ENCODE measurements around the gene HBA2.
"Not testable (repeated sequence)": the region's sequence is repeated elsewhere in the genome, so short reads cannot be mapped to it uniquely, and the experiment has no call there.

Gene HBA2

DNA sequence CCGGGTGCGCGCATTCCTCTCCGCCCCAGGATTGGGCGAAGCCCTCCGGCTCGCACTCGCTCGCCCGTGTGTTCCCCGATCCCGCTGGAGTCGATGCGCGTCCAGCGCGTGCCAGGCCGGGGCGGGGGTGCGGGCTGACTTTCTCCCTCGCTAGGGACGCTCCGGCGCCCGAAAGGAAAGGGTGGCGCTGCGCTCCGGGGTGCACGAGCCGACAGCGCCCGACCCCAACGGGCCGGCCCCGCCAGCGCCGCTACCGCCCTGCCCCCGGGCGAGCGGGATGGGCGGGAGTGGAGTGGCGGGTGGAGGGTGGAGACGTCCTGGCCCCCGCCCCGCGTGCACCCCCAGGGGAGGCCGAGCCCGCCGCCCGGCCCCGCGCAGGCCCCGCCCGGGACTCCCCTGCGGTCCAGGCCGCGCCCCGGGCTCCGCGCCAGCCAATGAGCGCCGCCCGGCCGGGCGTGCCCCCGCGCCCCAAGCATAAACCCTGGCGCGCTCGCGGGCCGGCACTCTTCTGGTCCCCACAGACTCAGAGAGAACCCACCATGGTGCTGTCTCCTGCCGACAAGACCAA lies at the start of gene HBA2:
Gene HBA2, plus strand, starts transcription at position 503 of the 568 bp plus-strand sequence. Its CDS starts 37 bp downstream, at position 540.
- not testable (repeated sequence) for DNase-seq (ENCODE audit: low read depth, low spot score)

- not testable (repeated sequence) for DNase-seq (ENCODE audit: low read depth, low spot score)
Observed at GRCh38 chr16:123558-124350, 48.9 kb upstream of the HBA2 start.

GRCh38 chr16:125011-125410 lies 47.7 kb upstream of the HBA2 start:
- no peak for DNase-seq (ENCODE audit: low read depth, low spot score)

DNA sequence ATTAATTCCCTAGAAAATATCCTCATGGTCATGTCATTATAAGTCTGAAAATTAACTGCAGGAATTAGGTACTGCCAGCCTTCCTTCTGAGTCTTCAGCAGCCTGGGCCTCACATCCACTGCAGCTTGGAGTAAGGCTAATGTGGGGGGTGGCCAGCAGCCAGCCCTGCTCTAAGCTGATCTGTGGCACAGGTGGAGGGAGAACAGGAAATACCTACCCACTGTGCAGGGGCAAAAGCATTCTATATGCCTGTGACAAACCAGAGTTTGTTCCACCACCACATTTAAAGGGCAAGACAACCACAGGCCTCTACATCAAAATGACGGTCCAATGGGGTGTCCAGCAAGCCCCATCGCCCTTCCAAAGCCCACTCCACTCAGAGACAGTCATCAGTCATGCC lies 43.6 kb upstream of the HBA2 start:
- no peak for DNase-seq (ENCODE audit: low read depth, low spot score)

DNA sequence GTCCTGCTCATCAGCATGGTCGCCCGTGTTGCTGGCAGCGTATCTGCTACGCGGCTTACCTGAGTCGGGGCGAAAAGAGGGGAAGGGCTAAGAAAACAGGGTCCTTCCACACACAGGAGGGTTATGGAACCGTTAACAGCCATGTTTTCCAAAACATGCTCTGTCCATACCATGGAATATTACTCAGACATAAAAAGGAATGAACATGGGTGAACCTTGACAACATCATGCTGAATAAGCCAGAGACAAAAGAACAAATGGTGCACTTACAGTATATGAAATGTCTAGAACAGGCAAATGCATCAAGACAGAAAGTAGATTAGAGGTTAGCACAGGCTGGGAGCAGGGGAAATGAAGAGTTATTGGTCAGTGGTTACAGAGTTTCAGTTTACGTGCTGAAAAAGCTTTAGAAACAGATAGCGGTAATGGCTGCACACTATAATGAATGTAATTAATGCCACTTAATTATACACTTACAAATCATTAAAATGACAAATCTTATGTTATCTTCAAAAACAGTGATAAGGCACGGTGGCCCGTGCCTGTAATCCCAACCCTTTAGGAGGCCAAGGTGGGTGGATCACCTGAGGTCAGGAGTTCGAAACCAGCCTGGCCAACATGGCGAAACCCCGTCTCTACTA lies 42.0 kb upstream of the HBA2 start:
- DNase-seq (ENCODE audit: low read depth, low spot score), result no peak

GRCh38 chr16:132120-132519 lies 40.6 kb upstream of the HBA2 start:
- DNase-seq (ENCODE audit: low read depth, low spot score), result no peak

DNA sequence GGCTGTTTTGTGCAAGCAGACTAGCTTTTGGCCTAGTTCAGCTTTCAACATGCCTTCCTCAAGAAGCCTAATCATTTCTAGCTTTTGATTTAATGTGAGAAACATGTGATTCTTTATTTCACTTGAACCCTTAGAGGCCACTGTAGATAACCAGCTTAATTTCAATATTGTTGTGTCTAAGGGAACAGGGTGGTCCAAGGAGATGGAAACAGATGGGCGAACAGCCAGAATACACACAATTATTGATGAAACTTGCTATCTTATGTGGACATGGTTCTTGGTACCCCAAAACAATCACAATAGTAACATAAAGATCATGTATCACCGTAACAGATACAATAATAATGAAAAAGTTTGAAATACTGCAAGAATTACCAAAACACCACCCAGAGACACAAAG lies 39.0 kb upstream of the HBA2 start:
- no peak for DNase-seq (ENCODE audit: low read depth, low spot score)

DNA sequence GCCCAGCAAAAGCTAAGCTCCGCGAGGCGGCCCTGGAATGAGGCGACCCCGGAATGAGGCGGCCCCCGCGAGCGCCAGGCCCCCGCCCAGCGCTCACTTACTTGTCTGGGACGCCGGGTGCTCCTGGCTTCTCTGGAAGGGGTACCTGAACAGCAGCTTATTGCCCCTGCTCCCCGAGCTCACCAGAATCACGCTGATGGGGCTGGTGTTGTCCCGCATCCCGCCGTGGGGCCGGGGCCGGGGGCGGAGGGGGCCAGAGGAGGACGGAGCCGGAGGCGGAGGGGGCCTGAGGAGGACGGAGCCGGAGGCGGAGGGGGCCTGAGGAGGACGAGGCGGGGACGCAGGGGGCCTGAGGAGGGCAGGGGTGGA lies 34.6 kb upstream of the HBA2 start:
- DNase-seq (ENCODE audit: low read depth, low spot score), result no peak

DNA sequence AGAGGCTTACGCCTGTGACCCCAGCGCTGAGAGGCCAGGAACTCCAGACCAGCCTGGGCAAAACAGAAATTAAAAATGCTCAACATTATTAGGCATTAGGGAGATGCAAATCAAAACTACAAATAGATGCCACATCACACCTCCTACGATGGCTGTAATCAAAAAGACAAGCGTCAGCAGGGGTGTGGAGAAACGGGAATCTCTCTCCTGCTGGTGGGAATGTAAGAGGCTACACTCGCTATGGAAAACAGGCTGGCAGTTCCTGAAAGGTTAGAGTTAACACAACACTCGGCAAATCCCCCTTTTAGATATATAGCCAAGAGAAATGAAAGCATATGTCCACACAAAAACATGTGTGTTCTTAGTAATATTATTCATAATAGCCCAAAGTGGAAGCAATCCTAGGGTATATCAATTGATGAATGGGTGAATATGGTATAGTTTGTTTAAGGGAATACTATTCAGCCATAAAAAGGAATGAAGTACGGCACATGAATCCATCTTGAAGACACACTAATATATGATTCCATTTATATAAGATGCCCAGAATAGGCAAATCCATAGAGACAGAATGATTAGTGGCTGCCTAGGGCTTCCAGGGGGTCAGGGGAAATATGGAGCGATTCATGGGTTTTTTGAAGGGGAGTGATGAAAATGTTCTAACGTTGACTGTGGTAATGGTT lies 32.4 kb upstream of the HBA2 start:
- no peak for DNase-seq (ENCODE audit: low read depth, low spot score)

DNA sequence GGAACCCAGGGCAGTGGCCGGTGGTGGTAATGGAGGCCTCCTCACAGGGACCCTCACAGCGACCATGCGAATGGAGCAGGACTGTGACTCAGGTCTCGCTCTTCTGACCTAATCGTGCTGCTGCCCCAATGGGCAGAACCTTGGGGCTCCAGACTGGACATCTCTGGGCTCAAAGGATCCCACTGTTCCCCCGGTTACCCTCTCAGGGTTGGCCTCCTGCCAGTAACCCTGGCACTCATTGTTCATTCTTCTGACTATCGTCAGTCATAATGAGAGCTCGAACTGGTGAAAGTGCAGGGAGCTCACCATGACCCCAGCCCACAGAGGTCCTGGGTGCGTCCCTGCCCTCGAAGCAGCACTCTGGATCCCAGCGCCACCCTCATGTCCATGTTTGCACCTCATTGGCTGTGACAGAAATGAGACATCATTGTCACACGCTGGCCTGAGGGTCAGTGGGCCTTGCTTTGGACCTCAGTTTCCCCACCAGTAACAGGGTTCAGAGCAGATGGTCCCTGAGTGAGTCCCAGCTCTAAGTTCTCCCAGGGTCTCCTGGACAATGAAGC lies 30.2 kb upstream of the HBA2 start:
- no peak for DNase-seq (ENCODE audit: low read depth, low spot score)

DNA sequence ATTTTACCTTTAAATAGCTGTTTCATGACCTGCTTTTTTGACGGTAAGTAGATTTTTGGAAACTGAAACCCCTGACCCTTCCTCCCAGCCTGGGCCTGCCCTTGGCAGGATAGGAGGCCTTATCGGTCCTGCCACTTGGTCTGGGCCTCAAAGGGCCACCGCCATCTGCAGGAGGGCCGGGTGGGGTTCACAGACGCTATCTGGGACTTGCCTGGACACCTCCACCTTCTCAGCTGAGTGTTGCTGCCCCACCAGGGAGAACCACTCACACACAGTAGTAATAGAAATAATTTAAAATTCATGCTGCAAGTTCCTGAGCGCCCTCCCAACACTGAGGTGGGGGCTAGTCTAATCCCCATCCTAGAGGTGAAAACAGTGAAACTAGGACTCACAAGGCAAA lies 29.6 kb upstream of the HBA2 start:
- no peak for DNase-seq (ENCODE audit: low read depth, low spot score)

DNA sequence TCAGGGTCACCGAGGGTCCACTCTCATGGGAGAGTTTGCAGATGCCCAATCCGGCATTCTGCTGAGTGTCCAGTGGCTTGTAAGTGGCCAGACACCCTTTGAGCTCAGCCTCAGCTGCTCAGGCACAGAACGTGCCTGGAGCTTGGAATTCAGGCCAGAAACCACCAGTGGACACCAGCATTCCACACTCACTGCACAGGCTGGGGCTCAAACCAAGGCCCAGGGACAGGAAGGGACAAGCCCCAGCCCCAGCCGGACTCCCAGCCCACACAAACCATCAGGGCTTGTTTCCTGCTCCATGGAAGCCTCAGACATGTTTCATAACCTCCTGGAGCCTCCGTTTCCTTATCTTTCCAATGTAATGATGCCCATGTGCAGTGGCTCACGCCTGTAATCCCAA lies 29.2 kb upstream of the HBA2 start:
- DNase-seq (ENCODE audit: low read depth, low spot score), result no peak

DNA sequence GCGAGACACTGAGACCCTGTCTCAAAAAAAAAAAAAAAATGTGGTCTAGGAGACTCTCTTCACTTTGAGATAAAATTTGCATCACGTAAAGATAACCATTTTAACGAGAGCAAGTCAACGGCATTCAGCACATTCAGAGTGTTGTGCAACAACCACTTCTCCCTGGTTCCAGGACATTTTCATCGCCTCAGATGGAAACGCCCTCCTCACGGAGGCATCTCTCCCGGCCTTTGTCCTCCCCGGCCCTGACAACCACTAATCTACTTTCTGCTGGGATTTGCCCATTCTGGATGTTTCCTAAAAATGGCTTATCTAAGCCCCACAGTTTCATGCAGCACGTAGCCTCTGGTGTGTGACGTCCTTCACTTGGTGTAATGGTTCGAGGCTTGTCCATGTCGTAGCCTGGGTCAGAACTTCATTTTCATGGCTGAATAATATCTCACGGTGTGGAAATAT lies 27.9 kb upstream of the HBA2 start:
- DNase-seq (ENCODE audit: low read depth, low spot score), result no peak

DNA sequence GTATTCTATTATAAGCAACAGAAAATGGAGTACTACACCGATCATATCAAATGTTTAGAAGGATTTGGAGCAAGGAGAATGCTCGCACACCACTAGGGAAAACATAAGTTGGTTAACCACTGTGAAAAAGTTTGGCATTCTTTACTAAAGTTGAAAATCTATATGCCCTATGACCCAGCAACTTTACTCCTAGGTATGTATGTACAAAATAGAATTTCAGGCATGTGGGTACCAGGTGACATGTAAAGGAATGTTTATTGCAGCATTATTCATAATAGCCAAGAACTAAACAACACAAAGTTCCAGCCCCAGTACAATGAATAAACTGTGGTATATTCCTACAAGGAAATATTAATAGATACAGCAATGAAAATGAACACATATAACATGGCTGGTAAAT lies 26.0 kb upstream of the HBA2 start:
- no peak for DNase-seq (ENCODE audit: low read depth, low spot score)

DNA sequence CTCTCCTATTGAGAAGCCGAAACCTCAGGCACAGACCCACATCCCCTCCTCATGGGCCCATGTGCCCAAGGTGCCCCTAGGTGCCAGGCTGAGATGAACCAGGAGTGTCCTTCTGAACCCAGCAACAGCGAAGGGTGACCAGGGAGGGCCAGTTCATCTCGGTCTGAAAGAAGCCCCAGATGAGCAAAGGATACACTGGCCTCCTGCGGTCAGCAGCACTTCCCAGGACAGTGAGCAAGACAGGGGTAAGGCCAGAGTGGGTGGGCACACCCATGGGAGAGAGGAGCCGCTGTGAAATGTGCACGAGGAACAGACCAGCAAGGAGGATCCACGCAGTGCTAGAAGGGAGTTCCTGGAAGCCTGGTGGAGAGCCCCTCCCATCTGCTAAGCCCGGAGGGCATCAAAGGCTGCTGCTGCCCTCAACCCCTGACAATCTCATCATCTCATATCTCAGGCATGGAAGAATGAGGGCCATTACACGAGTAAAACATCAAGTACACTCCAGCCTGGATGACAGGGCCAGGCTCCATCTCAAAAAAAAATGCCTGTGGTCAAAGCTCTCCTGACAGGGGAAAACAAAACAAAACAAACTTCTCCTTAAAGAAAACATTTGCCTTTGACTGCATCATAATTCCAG lies 23.5 kb upstream of the HBA2 start:
- DNase-seq (ENCODE audit: low read depth, low spot score), result peak; percentile 17

- DNase-seq (ENCODE audit: low read depth, low spot score), result no peak
Observed at GRCh38 chr16:152141-153128, 20.2 kb upstream of the HBA2 start, which contains the start of gene HBZ. TSS of gene HBZ (plus strand) at chr16:152644. CDS start at chr16:152910, 266 bp downstream.

DNA sequence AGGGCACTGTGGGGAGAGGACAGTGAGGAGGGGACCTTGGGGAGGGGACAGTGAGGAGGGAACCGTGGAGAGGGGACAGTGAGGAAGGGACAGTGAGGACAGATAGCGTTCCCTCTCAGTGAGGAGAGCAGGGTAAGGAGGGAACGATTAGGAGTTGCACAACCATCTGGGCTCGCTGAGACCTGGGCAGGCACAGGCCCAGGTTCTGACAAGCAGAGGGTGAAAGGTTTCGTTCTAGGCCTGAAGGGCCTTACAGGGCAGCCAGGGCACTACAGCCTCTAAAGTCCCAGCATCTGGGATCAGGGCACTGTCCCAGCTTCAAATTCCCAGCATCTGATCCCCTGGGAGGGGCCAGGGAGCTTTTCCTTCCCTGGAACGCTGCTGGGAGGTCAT lies 19.6 kb upstream of the HBA2 start:
- DNase-seq (ENCODE audit: low read depth, low spot score), result not testable (repeated sequence)

DNA sequence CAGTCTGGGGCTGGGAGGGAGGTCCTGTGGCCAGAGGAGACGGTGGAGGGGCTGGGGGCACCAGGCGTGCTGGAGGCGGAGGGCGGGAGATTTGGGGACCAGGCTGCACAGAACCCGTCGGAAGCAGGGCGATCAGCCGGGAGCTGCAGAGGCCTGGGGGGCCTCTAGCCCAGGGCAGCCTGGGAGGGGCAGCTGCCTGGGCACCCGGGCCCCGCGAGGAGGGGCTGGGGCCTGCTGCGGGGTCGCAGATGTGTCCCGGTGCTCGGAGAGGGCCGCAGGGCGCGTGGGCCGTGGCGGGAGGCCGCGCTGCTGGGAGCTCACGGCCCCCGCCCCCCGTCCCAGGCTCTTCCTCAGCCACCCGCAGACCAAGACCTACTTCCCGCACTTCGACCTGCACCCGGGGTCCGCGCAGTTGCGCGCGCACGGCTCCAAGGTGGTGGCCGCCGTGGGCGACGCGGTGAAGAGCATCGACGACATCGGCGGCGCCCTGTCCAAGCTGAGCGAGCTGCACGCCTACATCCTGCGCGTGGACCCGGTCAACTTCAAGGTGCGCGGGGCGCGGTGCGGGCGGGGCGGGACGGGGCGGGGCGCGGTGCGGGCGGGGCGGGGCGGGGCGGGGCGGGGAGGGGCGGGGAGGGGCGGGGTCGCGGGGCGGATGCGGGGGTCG lies 19.0 kb upstream of the HBA2 start:
- DNase-seq (ENCODE audit: low read depth, low spot score), result not testable (repeated sequence)

GRCh38 chr16:154217-155030 lies 18.3 kb upstream of the HBA2 start:
- no peak for DNase-seq (ENCODE audit: low read depth, low spot score)

Measured in smooth muscle cell of the brain vasculature (primary cell).